HG03066 (cell line): ENCODE measurements around the gene VPREB3.

Experiments
- ATAC-seq: cut with Tn5 transposase; IDR thresholded peaks from one replicate; pipeline ENCODE4 v1.9.1; 2021; ENCODE audit warnings: low read depth; ENCODE audit not compliant: unreplicated experiment

VPREB3 gene

GRCh38 chr22:23754220-23754919 is at the start of gene VPREB3:
TSS of gene VPREB3 (minus strand) at chr22:23754425. CDS start at chr22:23754363, 62 bp downstream.
- no peak for ATAC-seq

DNA sequence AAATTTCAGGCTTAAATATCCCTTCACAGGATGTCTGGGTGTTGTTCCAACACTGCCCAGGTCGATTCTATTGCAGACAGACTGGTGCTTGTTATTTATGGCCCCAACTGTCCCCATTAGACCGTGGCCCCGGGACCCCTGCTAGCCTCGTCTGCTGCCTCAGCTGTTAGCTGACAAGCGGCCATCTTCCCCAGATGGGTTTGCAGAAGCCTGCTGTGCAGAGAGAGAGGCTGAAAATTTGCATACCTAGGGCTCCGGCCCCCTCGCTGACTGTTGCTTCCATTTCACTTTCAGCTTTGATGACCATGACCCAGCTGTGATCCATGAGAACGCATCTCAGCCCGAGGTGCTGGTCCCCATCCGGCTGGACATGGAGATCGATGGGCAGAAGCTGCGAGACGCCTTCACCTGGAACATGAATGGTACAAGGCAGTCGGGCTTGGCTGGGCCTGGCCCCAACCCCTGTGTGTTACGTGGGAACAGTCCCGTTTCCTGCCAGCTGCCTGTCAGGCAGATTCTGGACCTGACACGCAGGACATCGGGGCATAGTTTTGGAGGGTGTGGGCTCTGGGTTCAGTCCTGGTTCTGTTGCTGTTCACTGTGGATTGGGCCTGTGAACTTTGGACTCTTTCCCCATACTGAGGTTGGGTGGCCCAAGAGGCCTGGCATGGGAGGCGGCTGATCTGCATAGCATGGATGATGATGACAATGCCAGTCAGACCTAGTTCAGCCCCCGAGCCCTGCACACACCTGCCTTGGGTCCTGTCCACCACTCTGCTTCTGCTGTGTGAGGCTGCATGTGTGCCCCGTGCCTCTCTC is 49.0 kb upstream of the VPREB3 start:
- no peak for ATAC-seq

DNA sequence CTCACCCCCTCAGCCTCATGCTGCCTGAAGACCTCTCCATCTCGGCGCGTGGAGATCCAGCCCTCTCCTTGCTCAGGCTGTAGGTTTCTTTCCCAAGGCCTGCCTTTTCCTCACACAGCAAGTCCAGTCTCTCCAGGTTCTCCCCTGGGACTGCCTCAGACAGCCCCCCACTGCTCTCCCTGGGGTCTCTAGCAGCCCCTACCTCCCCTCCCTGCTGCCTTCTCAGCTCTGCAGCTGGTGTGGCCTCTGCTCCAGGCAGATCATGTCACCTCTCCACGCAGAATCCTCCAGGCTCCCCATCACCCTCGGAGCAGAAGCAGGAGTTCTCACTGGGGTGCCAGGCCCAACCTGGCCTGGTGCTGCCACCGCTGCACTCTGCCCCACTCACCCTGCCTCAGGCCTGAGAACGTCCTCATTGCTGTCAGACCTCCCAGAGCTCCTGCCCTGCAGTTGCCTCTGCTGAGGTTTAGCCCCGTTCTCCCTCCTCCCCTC is 47.7 kb upstream of the VPREB3 start:
- no peak for ATAC-seq

- ATAC-seq = no peak
These were observed 47.1 kb upstream of the VPREB3 start for GRCh38 chr22:23801238-23801821.

DNA sequence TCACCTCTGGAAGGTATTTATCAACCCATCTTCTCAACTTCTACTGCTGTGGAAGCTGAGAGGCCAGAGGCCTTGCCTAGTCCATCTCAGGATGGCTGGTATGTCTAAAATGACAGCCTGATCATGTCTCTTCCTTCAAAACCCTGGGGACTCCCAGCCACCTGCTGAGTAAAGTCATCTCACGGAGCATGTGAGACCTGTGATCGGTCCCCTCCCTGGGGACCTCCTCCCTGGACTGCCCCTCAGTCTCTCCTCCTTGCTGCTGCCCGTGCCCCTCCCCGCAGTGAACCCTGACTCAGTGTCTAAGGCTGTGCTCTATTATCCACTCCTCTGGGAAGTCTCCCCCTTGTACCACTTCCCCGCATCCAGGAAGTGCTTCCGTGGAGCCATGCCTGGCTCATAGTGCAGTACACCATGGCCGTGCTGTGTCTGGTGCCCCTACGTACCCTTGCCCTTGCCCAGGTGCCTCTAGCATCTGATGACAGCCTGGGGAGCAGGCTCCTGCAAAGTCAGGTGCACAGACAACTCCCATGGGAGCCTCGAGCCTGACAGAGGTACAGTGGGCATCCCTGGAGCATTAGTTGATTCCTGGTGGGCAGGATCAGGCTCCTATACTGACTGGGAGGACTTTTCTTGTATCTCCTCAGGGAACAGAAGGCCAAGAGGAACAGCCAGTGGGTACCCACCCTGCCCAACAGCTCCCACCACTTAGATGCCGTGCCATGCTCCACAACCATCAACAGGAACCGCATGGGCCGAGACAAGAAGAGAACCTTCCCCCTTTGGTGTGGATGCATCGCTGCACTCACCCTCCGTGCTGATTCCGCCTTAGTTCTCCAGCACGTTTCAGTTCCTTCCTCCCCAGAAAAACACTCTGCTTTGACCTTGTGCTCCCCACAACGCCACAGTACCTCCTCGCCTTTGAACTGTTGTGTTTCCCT is 46.3 kb upstream of the VPREB3 start:
- ATAC-seq = peak; percentile 61

DNA sequence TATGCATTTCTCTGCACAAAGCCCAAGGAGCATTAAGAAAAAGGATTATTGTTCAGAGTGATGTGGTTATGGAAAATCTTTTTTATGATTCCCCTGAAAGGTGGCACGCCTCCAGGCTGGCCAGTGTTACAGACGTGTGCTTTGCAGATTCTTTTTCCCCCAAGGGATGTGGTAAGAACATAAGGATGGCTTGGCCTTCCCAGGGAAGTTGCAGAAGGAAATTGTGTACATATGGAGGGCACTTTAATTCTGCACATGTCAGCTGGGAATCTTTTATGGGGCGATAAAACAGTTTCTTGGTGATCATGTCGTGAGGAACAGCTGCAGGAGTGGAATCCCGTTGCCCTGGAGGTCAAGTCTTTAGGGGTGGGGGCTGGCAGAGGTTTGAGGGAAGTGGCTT is 42.2 kb upstream of the VPREB3 start:
- ATAC-seq = no peak

- ATAC-seq = no peak
These were observed 39.1 kb upstream of the VPREB3 start for GRCh38 chr22:23793326-23793725.

DNA sequence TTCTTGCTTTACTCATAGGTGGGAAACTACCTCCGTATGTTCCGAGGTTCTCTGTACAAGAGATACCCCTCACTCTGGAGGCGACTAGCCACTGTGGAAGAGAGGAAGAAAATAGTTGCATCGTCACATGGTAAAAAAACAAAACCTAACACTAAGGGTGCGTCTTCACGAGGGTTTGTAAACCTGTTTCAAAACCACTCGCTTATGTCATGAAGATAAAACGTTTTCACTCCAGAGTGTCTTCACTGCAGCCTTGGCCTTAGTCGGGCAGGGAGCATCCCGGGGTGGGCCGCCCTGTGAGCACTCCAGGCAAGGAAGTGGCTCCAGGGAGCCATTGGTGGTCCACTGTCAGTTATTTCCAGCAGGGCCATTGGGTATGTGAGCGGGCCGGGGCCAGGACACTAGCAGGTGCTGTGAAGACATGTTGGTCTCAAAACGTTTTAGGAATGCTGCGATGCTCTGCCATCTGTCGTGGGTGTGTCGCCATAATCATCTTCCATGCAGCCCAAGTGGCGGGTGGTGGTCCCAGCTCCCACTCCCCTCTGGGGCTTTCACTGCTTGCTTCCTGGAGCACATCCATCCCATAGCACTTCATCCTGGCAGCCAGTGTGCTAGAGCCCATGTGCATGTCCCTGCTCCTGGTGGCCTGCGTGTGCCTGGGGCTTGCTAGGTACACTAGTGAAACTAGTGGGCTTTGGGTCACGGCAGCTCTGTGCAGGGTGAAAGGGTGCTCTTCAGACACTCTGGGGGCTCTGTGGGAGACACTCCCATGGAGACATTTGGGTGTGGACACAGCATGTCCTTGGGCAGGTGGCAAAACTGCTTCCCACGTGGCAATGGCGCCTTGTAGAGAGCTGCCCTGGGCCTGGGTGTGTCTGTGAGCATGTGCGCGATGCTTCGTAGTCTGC is 37.8 kb upstream of the VPREB3 start:
- ATAC-seq = no peak

DNA sequence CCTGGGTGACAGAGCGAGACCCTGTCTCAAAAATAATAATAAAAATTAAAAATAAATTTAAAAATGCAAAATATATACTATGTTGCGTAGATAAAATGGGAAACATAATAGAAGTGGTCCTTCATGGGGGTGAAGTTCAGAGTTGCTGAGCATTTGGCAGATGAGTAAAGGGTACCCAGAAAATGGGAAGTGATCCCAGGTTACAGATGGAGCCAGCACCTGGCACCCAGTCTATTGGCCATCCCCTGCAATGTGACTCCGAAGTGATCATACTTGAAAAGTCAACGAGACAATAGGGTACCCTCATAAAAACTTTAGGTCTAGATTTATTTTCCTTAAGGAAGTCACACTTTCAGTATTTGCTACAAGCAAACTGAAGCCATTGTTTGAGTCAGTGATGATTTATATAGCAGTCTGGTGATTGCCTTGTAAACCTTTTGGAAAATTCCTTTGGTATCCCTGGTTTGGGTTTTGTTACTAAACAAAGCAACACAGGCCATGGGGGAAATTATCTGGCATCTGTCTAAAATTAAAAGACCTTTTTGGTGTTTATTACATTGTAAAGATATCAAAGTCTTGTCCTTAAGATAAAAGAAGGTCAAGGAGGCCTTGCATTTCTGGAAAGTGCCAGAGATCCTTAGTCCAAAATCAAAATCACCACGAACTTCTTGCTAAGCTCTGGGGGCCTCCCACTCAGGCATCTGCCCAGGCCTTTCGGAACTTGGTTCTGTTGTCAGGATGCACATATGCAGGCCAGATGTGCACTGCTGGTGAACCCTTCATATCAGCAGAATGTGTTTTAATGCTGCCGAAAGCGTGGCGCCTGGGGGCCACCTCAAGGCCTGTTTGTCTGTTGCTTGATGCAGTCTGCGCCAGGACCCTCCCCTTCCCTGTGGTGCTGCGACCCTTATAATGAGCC is 36.9 kb upstream of the VPREB3 start:
- ATAC-seq = no peak

- ATAC-seq = no peak
These were observed 35.4 kb upstream of the VPREB3 start for GRCh38 chr22:23789638-23790037.

DNA sequence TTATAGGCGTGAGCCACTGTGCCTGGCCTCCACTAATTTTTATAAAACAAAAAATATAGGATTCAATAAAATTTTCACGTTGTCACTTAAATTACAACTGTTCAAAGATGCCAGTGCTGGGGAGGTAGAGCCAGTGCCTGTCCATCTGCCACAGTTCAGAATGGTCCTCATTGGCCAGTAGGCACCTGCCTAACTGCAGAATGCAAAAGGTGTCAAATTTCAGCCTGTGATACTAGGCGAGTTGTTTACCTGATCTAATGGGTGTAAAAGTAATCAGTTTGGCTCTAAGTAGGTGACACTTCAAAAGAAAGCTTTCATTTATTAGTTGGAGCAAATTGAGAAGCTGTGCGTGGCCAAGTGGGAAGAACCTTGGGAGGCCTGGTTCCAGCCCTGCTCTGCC is 34.9 kb upstream of the VPREB3 start:
- no peak for ATAC-seq

DNA sequence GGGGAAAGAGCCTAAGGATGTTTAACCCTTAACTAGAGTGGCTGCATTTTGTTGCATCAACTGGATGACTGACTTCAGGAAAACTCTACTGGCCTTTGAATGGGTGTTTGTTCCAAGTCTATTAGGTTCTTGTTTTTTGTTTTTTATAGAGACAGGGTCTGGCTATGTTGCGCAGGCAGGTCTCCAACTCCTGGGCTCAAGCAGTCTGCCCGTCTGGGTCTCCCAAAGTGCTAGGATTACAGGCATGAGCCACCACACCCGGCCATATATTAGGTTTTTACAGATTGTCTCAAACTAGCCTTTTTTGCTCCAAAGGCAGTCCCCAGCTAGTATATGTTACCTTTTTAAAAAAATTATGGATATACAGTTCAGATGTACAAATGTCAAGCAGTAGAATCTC is 33.7 kb upstream of the VPREB3 start:
- ATAC-seq = no peak

- no peak for ATAC-seq
These were observed 33.3 kb upstream of the VPREB3 start for GRCh38 chr22:23787600-23787896.

GRCh38 chr22:23786752-23787599 is 32.8 kb upstream of the VPREB3 start, which contains the start of gene SMARCB1:
TSS of gene SMARCB1 (plus strand) at chr22:23786966. CDS start at chr22:23787170, 204 bp downstream.
- ATAC-seq = peak; percentile 80

GRCh38 chr22:23786261-23786710 is 32.1 kb upstream of the VPREB3 start:
- no peak for ATAC-seq

DNA sequence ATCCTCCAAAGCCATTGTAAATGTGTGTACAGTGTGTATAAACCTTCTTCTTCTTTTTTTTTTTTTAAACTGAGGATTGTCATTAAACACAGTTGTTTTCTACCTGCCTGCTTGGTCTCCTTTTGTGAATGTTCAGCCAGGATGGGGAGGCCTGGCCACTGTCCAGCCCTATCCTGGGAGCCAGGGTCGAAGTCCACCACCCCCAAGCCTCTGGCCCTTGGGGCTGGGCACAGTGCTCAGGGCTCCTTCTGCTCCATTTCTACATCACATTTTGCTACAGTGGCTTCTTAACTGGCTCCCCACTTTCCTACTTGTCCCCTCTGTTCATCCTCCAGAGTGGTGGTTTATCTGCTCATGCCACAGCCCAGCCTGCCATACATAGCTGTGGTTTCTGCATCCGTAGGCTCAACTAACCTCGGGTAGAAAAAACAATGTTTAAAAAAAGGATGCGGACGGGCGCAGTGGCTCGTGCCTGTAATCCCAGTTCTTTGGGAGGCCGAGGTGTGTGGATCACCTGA is 30.0 kb upstream of the VPREB3 start:
- no peak for ATAC-seq
